Heart left ventricle (tissue), 16 donors: ENCODE results near the gene RPTOR. TPM values are rescaled to one million over a fixed set of nuclear protein-coding genes. Genes with fewer than 3 reads are reported as not detected.

Source experiments
- ATAC-seq, 4 donors: fragments of 200-7000 bp; cut with Tn5 transposase; one replicate each; pipeline ENCODE4 v1.9.1; 2020 to 2022; ENCODE audit warnings: moderate library complexity in 4 of 4, mild to moderate bottlenecking in 3 of 4, moderate number of reproducible peaks in 1 of 4
- DNase-seq, 5 donors: peaks; one replicate each; pipeline ENCODE4 v3.0.0-alpha.2; 2020
- H3K27ac ChIP-seq, 12 donors: fragments of 200-600 bp; sonication (generic) in 4 of 12; one replicate each; pipeline versions ENCODE4 v1.5.0 to v1.8.0; 2016 to 2022; ENCODE audit warnings: mild to moderate bottlenecking in 2 of 12
- H3K27me3 ChIP-seq, 9 donors: fragments of 200-600 bp; sonication (generic) in 2 of 9; one replicate each; pipeline versions ENCODE4 v1.5.1 to v1.8.0; 2016 to 2022; ENCODE audit warnings: mild to moderate bottlenecking in 3 of 9
- H3K36me3 ChIP-seq, 9 donors: fragments of 200-600 bp; sonication (generic) in 2 of 9; one replicate each; pipeline versions ENCODE4 v1.5.0 to v1.8.0; 2018 to 2022; ENCODE audit warnings: mild to moderate bottlenecking in 2 of 9
- H3K4me1 ChIP-seq, 12 donors: fragments of 200-600 bp; sonication (generic) in 4 of 12; one replicate each; pipeline versions ENCODE4 v1.5.0 to v1.8.0; 2016 to 2022; ENCODE audit warnings: mild to moderate bottlenecking in 3 of 12
- H3K4me3 ChIP-seq, 12 donors: fragments of 200-600 bp; sonication (generic) in 4 of 12; one replicate each; pipeline versions ENCODE4 v1.5.0 to v1.8.0; 2017 to 2022; ENCODE audit warnings: mild to moderate bottlenecking in 9 of 12, moderate library complexity in 4 of 12
- H3K9me3 ChIP-seq, 12 donors: fragments of 200-600 bp; sonication (generic) in 4 of 12; one replicate each; pipeline versions ENCODE4 v1.5.0 to v1.8.0; 2016 to 2022; ENCODE audit warnings: mild to moderate bottlenecking in 1 of 12
- CTCF ChIP-seq, 12 donors: fragments of 200-600 bp; sonication (generic) in 4 of 12; IDR thresholded peaks; one replicate each; pipeline versions ENCODE4 v1.5.0 to v1.8.0; 2018 to 2022; ENCODE audit warnings: antibody characterized with exemption in 12 of 12, mild to moderate bottlenecking in 5 of 12
- POLR2A ChIP-seq, 2 donors: fragments of 450-650 bp; IDR thresholded peaks; one replicate each; pipeline ENCODE4 v1.6.1; 2017; ENCODE audit warnings: antibody characterized with exemption in 2 of 2, mild to moderate bottlenecking in 2 of 2, moderate library complexity in 2 of 2
- WGBS, 4 donors: extraction: QIAGEN DNeasy Blood & Tissue Kit in 2 of 4; methylation state at CpG; one replicate each; pipeline versions ENCODE4 v1.1.5 to v1.1.7; 2013 to 2018; 5-methylcytosine and 5-hydroxymethylcytosine counted together
- intact Hi-C, 10 donors: fragments of 100-400 bp; cut with DNase I; formaldehyde crosslinking; loops; one replicate each; pipeline versions ENCODE4 v1.11.1 to v1.14.2; 2022
- polyA plus RNA-seq, 2 donors: library from polyadenylated mRNA; stranded (reverse); fragments of 200-250 nt; gene quantifications; one replicate each; pipeline ENCODE4 v1.2.3, GENCODE V29; 2013
- total RNA-seq, 9 donors: library from RNA; depleted of rRNA in 2 of 9; stranded (reverse); fragments of >200 nt in 2 of 9; fragmentation: NEBNext Ultra II Directional in 3 of 9; extraction: Animal tissue kit (Norgen Biotek cat#: 25700) in 3 of 9; gene quantifications; one replicate each; pipeline versions ENCODE4 v1.1.0 to v1.2.4, GENCODE V29; 2016 to 2023
- donor health status: ischemic (EF 13 %, LVEDD 7.1; RV severe dilation, severe dysfunction).
- donor health status: healthy with polysubstance abuse.
- donor health status: DM: no; HTN: yes; CAD: no.
- donor health status: DM: no; HTN: no; CAD: no.
- donor health status: ischemic (EF 25% LVEDD 6.9; RV normal size, moderate dysfunction).
- donor health status: ischemic (EF 25% LVEDD 5.7; RV mildly dilated, moderate dysfunction).
- donor health status: healthy.
- donor health status: DM: yes; HTN: yes; CAD: no.
- donor health status: ischemic (EF 35%, LVEDD 5.7; RV mildly dilated, moderate dysfunction).
- donor health status: nonischemic (EF 11% LVEDD 7.7; RV severe dilation, severe dysfunction).
- donor health status: DM: yes; HTN: yes; CAD: no.
- donor health status: PGD.
- donor health status: ischemic (EF 29% LVEDD 5.4; RV normal size, mild dysfunction).
- donor health status: nonischemic (EF 23%, LVEDD 6.1; RV moderate dilation, normal function).

Gene RPTOR
- total and polyA plus RNA-seq, 11 donors = 14.7 to 31.7 (median 26.0) TPM

- 91 to 96% (median 94%) methylated on average over 7 of the region's 7 CpGs for whole genome bisulfite sequencing, 4 donors
- TF ChIP-seq POLR2A (IDR thresholded peaks at IDR 0.05) (no peak), CTCF (IDR thresholded peaks at IDR 0.05) (no peak)
- H3K9me3 ChIP-seq = no peaks in the 10 kb centered on the region
- DNase-seq (no peak), ATAC-seq (no peak)
- H3K36me3 ChIP-seq = no peaks in the 10 kb centered on the region
- H3K4me1 ChIP-seq = peaks cover 0 to 7% (median 0%) of the 10 kb centered on the region in 12 donors
- H3K27ac ChIP-seq = no peak overlapping the region
- no peaks in the 10 kb centered on the region for H3K27me3 ChIP-seq
- intact Hi-C loops = no loop called here
- no peak overlapping the region for H3K4me3 ChIP-seq
Observed at GRCh38 chr17:80717720-80718083, 173.1 kb downstream of the RPTOR start.

GRCh38 chr17:80718428-80718827, 173.8 kb downstream of the RPTOR start:
- Histone ChIP-seq H3K4me3 (no peak overlapping the region), H3K27me3 (no peaks in the 10 kb centered on the region), H3K27ac (no peak overlapping the region), H3K4me1 (peaks cover 0 to 7% (median 0%) of the 10 kb centered on the region in 12 donors), H3K36me3 (no peaks in the 10 kb centered on the region), H3K9me3 (peaks cover 0 to under 1% (median 0%) of the 10 kb centered on the region in 12 donors)
- ATAC-seq (no peak), DNase-seq (no peak)
- WGBS, 4 donors = 82 to 92% (median 87%) methylated on average over 4 of the region's 4 CpGs
- no peak for TF ChIP-seq POLR2A (IDR thresholded peaks at IDR 0.05)
- TF ChIP-seq CTCF (IDR thresholded peaks at IDR 0.05) = no peak
- intact Hi-C loops = no loop called here

DNA sequence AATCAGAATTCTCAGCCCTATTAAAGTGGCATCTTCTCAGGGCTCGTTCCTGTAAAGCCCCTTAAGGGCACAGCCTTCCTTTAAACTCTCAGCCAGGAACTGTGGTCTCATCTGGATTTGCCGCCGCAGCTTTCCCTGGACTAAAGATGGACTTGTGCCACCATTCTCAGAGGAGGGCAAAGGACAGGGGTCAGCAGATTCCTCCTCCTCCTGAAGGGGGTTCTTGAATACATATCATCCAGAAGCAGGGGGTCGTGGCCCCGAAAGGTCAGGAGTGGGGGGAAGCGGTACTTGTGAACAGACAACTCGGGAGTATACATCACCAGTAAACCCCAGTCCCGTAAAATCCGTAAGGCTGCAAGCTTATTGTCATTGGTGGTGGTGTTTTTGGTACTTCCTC, 174.8 kb downstream of the RPTOR start:
- H3K27me3 ChIP-seq = no peaks in the 10 kb centered on the region
- DNase-seq = no peak
- peaks cover 0 to 7% (median 0%) of the 10 kb centered on the region in 12 donors for H3K4me1 ChIP-seq
- H3K36me3 ChIP-seq = no peaks in the 10 kb centered on the region
- 86 to 91% (median 90%) methylated on average over 9 of the region's 9 CpGs for WGBS, 4 donors
- intact Hi-C loops = no loop called here
- TF ChIP-seq POLR2A (IDR thresholded peaks at IDR 0.05) = no peak
- no peak for TF ChIP-seq CTCF (IDR thresholded peaks at IDR 0.05)
- peaks cover 0 to 4% (median 0%) of the 10 kb centered on the region in 12 donors for H3K9me3 ChIP-seq
- no peak overlapping the region for H3K4me3 ChIP-seq
- no peak for ATAC-seq
- no peak overlapping the region for H3K27ac ChIP-seq

GRCh38 chr17:80720610-80721577, 176.3 kb downstream of the RPTOR start:
- ATAC-seq = peak in 1 of 4 donors; percentile 18
- no peaks in the 10 kb centered on the region for H3K27me3 ChIP-seq
- WGBS, 4 donors = 81 to 84% (median 82%) methylated on average over 34 to 35 of the region's 35 CpGs
- no peaks in the 10 kb centered on the region for H3K36me3 ChIP-seq
- H3K9me3 ChIP-seq = peaks cover 0 to 4% (median 0%) of the 10 kb centered on the region in 12 donors
- no peak for DNase-seq
- no peak overlapping the region for H3K27ac ChIP-seq
- H3K4me3 ChIP-seq = no peak overlapping the region
- intact Hi-C loops = no loop called here
- peaks cover 0 to 19% (median 5%) of the 10 kb centered on the region in 12 donors for H3K4me1 ChIP-seq
- TF ChIP-seq POLR2A (IDR thresholded peaks at IDR 0.05) = no peak
- no peak for TF ChIP-seq CTCF (IDR thresholded peaks at IDR 0.05)
